ENCODE data around the gene CCDC27.

GRCh38 chr1:3770047-3770765 lies 18.0 kb downstream of the CCDC27 start:
- TF ChIP-seq, protein P1, sequence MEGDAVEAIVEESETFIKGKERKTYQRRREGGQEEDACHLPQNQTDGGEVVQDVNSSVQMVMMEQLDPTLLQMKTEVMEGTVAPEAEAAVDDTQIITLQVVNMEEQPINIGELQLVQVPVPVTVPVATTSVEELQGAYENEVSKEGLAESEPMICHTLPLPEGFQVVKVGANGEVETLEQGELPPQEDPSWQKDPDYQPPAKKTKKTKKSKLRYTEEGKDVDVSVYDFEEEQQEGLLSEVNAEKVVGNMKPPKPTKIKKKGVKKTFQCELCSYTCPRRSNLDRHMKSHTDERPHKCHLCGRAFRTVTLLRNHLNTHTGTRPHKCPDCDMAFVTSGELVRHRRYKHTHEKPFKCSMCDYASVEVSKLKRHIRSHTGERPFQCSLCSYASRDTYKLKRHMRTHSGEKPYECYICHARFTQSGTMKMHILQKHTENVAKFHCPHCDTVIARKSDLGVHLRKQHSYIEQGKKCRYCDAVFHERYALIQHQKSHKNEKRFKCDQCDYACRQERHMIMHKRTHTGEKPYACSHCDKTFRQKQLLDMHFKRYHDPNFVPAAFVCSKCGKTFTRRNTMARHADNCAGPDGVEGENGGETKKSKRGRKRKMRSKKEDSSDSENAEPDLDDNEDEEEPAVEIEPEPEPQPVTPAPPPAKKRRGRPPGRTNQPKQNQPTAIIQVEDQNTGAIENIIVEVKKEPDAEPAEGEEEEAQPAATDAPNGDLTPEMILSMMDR (IDR thresholded peaks at IDR 0.05) = no peak
- no peak for TF ChIP-seq POLR2A (IDR thresholded peaks at IDR 0.05)
- no peak for TF ChIP-seq EP300 (IDR thresholded peaks at IDR 0.05)
